GM21528 (cell line): ENCODE measurements around the gene XRCC6.
A peak's percentile ranks its signal among the peaks of the same experiment; 100 is the strongest.
"Not testable (repeated sequence)": the region's sequence is repeated elsewhere in the genome, so short reads cannot be mapped to it uniquely, and the experiment has no call there.

Experiments
- ATAC-seq: cut with Tn5 transposase; IDR thresholded peaks from one replicate; pipeline ENCODE4 v1.9.1; 2021; ENCODE audit warnings: mild to moderate bottlenecking, moderate library complexity; ENCODE audit not compliant: unreplicated experiment, low FRiP score

XRCC6 gene

GRCh38 chr22:41683052-41683451, 62.0 kb downstream of the XRCC6 start:
- ATAC-seq = no peak

- ATAC-seq = no peak
These were observed 62.5 kb downstream of the XRCC6 start for GRCh38 chr22:41683616-41684015.

- no peak for ATAC-seq
These were observed 63.1 kb downstream of the XRCC6 start for GRCh38 chr22:41684194-41684593.

- ATAC-seq = not testable (repeated sequence)
These were observed 65.8 kb downstream of the XRCC6 start for GRCh38 chr22:41686890-41687289.

GRCh38 chr22:41687901-41688364, 66.8 kb downstream of the XRCC6 start:
- ATAC-seq = no peak

GRCh38 chr22:41688365-41689211, 67.5 kb downstream of the XRCC6 start, which contains the start of gene SNU13:
Gene SNU13 (minus strand): TSS chr22:41688867. CDS start chr22:41688796, 71 bp downstream.
- ATAC-seq = peak; percentile 75

GRCh38 chr22:41690476-41690875, 69.4 kb downstream of the XRCC6 start:
- ATAC-seq = no peak

GRCh38 chr22:41695211-41695610, 74.1 kb downstream of the XRCC6 start:
- ATAC-seq = no peak

- no peak for ATAC-seq
These were observed 75.6 kb downstream of the XRCC6 start for GRCh38 chr22:41696703-41697102.

- ATAC-seq = no peak
These were observed 76.2 kb downstream of the XRCC6 start for GRCh38 chr22:41697126-41697775.

- no peak for ATAC-seq
These were observed 78.4 kb downstream of the XRCC6 start, which contains the start of gene MEI1 for GRCh38 chr22:41699264-41700107. Gene MEI1 (plus strand): TSS chr22:41699503. CDS start chr22:41699539, 36 bp downstream.

GRCh38 chr22:41700108-41700364, 78.9 kb downstream of the XRCC6 start:
- no peak for ATAC-seq

- ATAC-seq = no peak
These were observed 81.7 kb downstream of the XRCC6 start for GRCh38 chr22:41702763-41703162.

- ATAC-seq = no peak
These were observed 88.2 kb downstream of the XRCC6 start for GRCh38 chr22:41709341-41709740.

GRCh38 chr22:41713004-41713403, 91.9 kb downstream of the XRCC6 start:
- no peak for ATAC-seq
